Effector memory CD4-positive, alpha-beta T cell (primary cell): ENCODE results near the gene HTR2B.

Experiments used
- DNase-seq, 3 donors: peaks; one replicate each; pipeline ENCODE4 v3.0.0-alpha.2; 2020
- H3K27ac ChIP-seq: 2 replicates; pipeline ENCODE4 v1.7.0; 2013; ENCODE audit warnings: mild to moderate bottlenecking, low read length, moderate library complexity; ENCODE audit not compliant: insufficient read depth, poor library complexity, severe bottlenecking
- H3K27me3 ChIP-seq: replicated peaks from 2 replicates; pipeline ENCODE4 v1.7.0; 2013; ENCODE audit warnings: mild to moderate bottlenecking, low read length; ENCODE audit not compliant: insufficient read depth, control insufficient read depth, poor library complexity, severe bottlenecking
- H3K36me3 ChIP-seq: 2 replicates; pipeline ENCODE4 v1.7.0; 2013; ENCODE audit warnings: mild to moderate bottlenecking, low read length, moderate library complexity; ENCODE audit not compliant: control insufficient read depth, insufficient read depth
- H3K4me1 ChIP-seq: 2 replicates; pipeline ENCODE4 v1.7.0; 2013; ENCODE audit warnings: low read length, mild to moderate bottlenecking; ENCODE audit not compliant: control insufficient read depth, insufficient read depth, poor library complexity, severe bottlenecking
- H3K4me3 ChIP-seq: 2 replicates; pipeline ENCODE4 v1.7.0; 2013; ENCODE audit warnings: low read length, low read depth, mild to moderate bottlenecking; ENCODE audit not compliant: insufficient read depth, poor library complexity, severe bottlenecking
- H3K9me3 ChIP-seq: 2 replicates; pipeline ENCODE4 v1.7.0; 2013; ENCODE audit warnings: mild to moderate bottlenecking, low read length, moderate library complexity; ENCODE audit not compliant: control insufficient read depth

HTR2B gene

DNA sequence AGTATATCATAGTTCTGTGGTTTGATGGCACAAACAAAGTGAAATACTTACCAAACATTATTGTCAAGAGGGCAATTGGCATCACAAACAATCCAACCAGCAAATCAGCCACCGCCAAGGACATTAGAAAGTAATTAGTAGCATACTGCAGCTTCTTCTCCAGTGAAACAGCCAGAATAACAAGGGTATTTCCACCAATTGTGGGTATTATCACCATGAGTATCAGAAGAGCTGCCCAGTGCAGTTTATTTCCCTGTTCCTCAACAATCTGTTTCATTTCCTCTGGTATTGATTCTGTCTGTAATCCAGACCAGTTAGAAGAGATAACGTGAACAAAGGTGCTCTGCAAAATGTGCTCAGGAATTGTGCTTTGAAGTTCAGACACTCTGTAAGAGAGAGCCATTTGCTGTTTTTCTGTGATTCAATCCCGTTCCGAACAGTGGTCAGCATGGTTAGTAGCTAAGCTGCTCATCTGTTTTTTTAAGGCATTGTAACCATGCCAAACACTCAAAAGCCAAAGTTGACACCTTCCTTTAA, 1.4 kb downstream of the HTR2B start:
- Histone ChIP-seq H3K27ac (no peak overlapping the region), H3K9me3 (no peaks in the 10 kb centered on the region), H3K4me1 (no peaks in the 10 kb centered on the region), H3K36me3 (no peaks in the 10 kb centered on the region), H3K27me3 (no peaks in the 10 kb centered on the region), H3K4me3 (no peak overlapping the region)
- DNase-seq = no peak

DNA sequence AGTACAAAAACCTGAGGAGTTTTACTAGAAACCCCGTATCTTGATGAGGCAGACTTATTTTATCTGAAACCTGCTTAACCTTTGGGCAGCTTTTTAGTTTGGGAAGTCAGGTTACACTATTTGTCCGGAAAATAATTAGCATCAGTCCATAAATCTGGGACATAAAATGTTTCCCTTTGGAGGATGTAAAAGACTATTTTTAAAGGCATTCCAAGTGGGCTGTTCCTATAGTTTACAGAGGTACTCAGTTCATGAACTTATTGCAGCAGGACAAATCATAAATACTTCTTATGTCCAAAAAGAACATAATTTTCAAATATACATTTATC, 6.3 kb downstream of the HTR2B start:
- no peaks in the 10 kb centered on the region for H3K4me1 ChIP-seq
- H3K4me3 ChIP-seq = no peak overlapping the region
- no peaks in the 10 kb centered on the region for H3K36me3 ChIP-seq
- DNase-seq = no peak
- no peaks in the 10 kb centered on the region for H3K27me3 ChIP-seq
- no peak overlapping the region for H3K27ac ChIP-seq
- H3K9me3 ChIP-seq = no peaks in the 10 kb centered on the region

DNA sequence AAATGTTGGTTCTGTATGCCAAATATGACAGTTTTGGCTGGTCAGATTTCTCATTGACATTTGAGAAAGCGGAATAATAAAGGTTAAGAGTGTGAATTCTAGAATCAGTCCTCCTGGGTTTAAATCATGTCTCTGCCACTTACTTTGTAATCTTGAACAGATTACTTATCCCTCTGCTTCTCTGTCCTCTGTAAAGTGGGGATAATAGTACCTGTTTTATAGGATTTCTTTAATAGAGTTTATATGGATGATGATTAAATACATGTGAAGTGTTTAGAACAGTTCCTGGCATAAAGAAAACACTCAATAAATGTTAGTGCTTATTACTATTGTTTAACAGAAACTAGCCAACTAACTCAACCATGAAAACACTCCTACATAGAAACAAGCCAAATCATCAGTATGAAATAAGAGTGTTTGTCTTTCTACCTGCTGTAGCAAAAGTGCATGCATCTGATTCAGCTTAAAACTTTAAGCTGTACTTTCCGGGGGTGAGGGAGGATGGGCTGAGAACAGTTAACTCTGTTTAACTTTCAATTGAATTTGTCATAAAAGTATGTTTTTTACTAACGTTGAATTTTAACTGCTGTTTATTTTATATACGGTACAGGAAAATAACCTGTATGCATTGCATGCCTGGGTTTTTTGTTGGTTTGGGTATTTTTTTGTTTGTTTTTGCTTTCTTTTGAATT, 6.8 kb downstream of the HTR2B start:
- no peak for DNase-seq
- Histone ChIP-seq H3K4me3 (no peak overlapping the region), H3K4me1 (no peaks in the 10 kb centered on the region), H3K36me3 (no peaks in the 10 kb centered on the region), H3K27me3 (no peaks in the 10 kb centered on the region), H3K9me3 (no peaks in the 10 kb centered on the region), H3K27ac (no peak overlapping the region)

DNA sequence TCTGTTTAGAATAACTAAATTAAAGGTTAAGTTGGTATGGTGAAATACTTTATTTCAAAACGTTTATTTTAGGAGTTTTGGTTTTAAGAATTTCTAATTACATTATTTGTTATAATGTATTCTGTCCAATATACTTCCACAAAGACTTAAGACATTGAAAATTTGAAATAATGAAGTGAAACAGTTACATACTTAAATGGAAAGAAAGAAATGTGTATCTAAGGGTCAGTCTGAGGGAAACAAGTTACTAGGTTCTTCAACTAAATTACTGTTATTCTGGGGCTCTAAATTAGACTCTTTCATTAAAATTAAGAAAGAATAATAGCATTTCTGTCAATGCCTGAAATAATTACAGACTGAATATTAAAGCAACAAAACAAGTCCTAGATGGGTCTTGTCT, 7.7 kb downstream of the HTR2B start:
- no peak overlapping the region for H3K4me3 ChIP-seq
- no peaks in the 10 kb centered on the region for H3K4me1 ChIP-seq
- no peaks in the 10 kb centered on the region for H3K36me3 ChIP-seq
- H3K27ac ChIP-seq = no peak overlapping the region
- H3K9me3 ChIP-seq = no peaks in the 10 kb centered on the region
- DNase-seq = no peak
- H3K27me3 ChIP-seq = no peaks in the 10 kb centered on the region

DNA sequence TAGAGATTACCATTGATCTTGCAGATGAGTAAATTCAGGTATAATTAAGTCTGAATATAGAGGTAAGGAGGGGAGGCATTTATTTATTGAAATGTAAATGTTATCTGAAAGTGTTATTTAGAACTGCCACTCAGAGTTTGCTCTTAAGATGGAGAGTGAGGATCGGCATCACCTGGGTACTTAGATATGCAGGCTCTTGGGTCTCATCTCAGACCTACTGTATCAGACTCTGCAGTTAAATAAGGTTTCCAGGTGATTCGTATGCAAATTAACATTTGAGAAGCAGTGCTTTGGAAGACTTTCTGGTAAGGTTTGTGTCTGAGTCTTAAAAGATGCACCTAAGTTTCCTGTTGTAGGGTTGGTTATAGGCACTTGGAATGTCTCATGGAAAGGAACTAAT, 9.2 kb downstream of the HTR2B start:
- no peak overlapping the region for H3K4me3 ChIP-seq
- no peaks in the 10 kb centered on the region for H3K27me3 ChIP-seq
- H3K9me3 ChIP-seq = no peaks in the 10 kb centered on the region
- H3K27ac ChIP-seq = no peak overlapping the region
- no peaks in the 10 kb centered on the region for H3K4me1 ChIP-seq
- no peak for DNase-seq
- H3K36me3 ChIP-seq = no peaks in the 10 kb centered on the region

DNA sequence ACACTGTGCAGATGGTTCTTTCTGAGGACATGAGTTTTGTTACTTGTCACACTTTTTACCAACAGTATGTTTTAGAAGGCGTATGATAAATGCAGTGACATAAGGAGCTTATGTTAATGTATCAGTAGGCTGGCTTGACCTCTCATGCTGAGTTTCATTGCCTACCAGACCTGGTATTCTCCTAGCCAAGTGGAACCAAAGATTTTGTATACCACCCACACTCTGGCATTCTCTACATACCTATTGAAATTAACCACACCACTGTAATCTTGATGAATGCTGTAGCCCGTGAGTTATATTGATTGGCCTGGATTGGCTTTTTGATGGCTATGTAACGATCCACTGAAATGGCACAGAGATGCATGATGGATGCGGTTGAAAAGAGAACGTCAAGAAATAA, 11.4 kb downstream of the HTR2B start:
- DNase-seq = no peak
- H3K27ac ChIP-seq = no peak overlapping the region
- H3K27me3 ChIP-seq = no peaks in the 10 kb centered on the region
- H3K36me3 ChIP-seq = peaks cover 7% of the 10 kb centered on the region
- no peak overlapping the region for H3K4me3 ChIP-seq
- H3K4me1 ChIP-seq = no peaks in the 10 kb centered on the region
- no peaks in the 10 kb centered on the region for H3K9me3 ChIP-seq

DNA sequence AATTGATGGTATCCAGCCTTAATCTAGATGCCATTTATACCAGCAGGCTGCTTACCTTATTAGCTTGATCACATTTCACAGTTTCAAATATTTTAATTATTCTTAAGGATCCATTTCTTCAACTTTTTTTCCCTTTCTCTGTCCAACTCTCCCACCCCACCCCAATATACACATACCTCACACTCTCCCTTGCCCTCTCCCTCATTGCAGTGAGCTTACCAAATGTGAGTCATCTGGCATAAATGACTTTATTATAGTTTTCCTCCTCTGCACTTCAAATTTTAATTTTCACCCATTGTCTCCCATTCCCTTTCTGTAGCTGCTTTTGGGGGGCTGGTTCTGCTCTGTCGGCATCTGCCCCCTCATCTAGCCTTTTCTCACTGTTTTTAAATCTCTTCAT, 12.9 kb downstream of the HTR2B start:
- DNase-seq = no peak
- Histone ChIP-seq H3K9me3 (no peaks in the 10 kb centered on the region), H3K36me3 (peaks cover 8% of the 10 kb centered on the region), H3K4me3 (no peak overlapping the region), H3K4me1 (no peaks in the 10 kb centered on the region), H3K27ac (no peak overlapping the region), H3K27me3 (no peaks in the 10 kb centered on the region)

DNA sequence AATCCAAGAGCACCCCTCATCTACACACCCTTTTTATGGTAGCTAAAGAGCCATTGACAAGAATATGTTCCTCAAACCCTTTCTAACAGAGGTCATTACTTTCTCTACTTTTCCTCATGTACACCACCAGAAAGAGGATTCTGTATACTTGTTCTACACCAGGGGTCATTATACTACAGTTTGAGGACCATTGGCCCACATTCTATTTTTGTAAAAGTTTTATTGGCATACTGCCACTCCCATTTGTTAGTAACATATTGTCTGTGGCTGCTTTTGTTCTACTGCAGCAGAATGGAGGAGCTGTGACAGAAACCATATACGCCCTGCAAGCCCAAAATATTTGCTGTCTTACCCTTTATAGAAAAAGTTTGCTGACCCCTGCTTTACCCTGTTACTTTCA, 14.3 kb downstream of the HTR2B start:
- DNase-seq = no peak
- H3K27ac ChIP-seq = no peak overlapping the region
- no peaks in the 10 kb centered on the region for H3K9me3 ChIP-seq
- H3K4me1 ChIP-seq = no peaks in the 10 kb centered on the region
- H3K4me3 ChIP-seq = no peak overlapping the region
- H3K36me3 ChIP-seq = peaks cover 8% of the 10 kb centered on the region
- H3K27me3 ChIP-seq = no peaks in the 10 kb centered on the region

DNA sequence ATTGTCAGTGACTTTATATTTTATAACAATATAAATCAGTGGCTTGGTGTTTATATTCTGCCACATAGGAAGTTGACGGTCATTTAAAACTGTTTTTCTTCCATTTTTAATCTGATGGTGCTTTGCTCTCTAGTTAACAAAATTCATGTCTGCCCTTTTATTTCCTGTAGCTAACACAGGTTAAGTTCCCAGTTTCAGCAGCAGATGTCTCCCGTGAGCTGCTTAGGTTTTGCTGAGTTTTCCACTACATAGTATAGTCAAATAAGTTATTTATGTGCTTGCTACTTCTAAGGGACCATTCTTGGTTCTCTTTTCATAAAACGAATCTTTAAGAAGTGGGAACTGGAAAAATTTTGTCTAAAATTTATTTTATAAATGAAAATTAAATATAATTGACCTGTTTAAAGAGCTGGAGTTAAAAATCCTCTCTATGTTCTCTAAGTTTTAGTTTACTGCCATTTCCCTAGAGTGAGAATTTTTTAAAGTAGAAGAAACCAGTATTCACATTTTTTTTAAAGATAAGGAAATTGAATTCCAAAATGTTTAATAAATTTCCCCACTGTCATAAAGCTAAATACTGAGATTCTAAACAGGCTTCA, 20.6 kb downstream of the HTR2B start:
- Histone ChIP-seq H3K4me3 (no peak overlapping the region), H3K27me3 (no peaks in the 10 kb centered on the region), H3K36me3 (peaks cover 18% of the 10 kb centered on the region), H3K9me3 (no peaks in the 10 kb centered on the region), H3K27ac (no peak overlapping the region), H3K4me1 (no peaks in the 10 kb centered on the region)
- DNase-seq = peak in 2 of 3 donors; percentile 25 to 27

DNA sequence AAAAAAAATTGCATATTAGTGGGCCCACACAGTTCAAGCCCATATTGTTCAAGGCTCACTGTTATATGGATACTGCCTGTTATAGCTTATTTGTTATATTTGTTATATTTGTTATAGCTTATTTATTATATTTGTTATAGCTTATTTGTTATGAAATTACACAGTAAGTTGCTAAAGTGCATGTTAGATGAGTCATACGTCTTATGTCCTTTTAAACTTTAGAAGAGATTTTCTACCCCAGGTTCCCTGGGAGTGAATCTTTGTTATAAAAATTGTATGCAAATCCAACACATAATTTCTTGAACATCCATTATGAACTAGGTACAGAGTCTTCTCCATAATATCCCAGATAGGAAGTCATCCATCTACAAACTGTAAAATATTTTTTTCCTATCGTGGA, 22.1 kb downstream of the HTR2B start:
- H3K9me3 ChIP-seq = no peaks in the 10 kb centered on the region
- DNase-seq = no peak
- no peak overlapping the region for H3K4me3 ChIP-seq
- H3K27ac ChIP-seq = no peak overlapping the region
- H3K27me3 ChIP-seq = no peaks in the 10 kb centered on the region
- peaks cover 20% of the 10 kb centered on the region for H3K36me3 ChIP-seq
- no peaks in the 10 kb centered on the region for H3K4me1 ChIP-seq
